ENCODE results near the gene COL18A1. TPM values are rescaled to one million over a fixed set of nuclear protein-coding genes. Genes with fewer than 3 reads are reported as not detected.
"Not testable (repeated sequence)": the region's sequence is repeated elsewhere in the genome, so short reads cannot be mapped to it uniquely, and the experiment has no call there.

COL18A1 gene
- total and polyA plus RNA-seq, 2 donors from 2014 or later = 150 to 316 TPM

- DNase-seq (peak in 3 of 5 donors; percentile 42 to 71 (median 59)), FAIRE-seq (no peak)
- no peak overlapping the region for H3K9ac ChIP-seq (ENCODE audit: low read length in 3 of 3)
- intact Hi-C loops (cut with DNase I) = no loop called here
- H3K36me3 ChIP-seq (ENCODE audit: control insufficient read depth in 2 of 3, insufficient read depth in 3 of 3, low read length in 3 of 3) = peaks cover 0 to 9% (median 6%) of the 10 kb centered on the region in 3 donors
- peaks cover 0 to 20% (median 17%) of the 10 kb centered on the region in 3 donors for H3K4me1 ChIP-seq (ENCODE audit: control insufficient read depth in 2 of 3, insufficient read depth in 2 of 3, low read depth in 1 of 3, low read length in 3 of 3)
- no peaks in the 10 kb centered on the region for H3K9me3 ChIP-seq (ENCODE audit: control insufficient read depth in 2 of 3, insufficient read depth in 1 of 3, low read length in 3 of 3)
- peak overlapping the region in 1 of 2 donors; percentile 22 for H3K27ac ChIP-seq (ENCODE audit: low read depth in 2 of 2, low read length in 2 of 2)
- no peaks in the 10 kb centered on the region for H3K27me3 ChIP-seq (ENCODE audit: control insufficient read depth, insufficient read depth, low read length)
- peak overlapping the region in 1 of 3 donors; percentile 18 for H3K4me3 ChIP-seq (ENCODE audit: low read length in 3 of 3)
- TF ChIP-seq, protein P1, sequence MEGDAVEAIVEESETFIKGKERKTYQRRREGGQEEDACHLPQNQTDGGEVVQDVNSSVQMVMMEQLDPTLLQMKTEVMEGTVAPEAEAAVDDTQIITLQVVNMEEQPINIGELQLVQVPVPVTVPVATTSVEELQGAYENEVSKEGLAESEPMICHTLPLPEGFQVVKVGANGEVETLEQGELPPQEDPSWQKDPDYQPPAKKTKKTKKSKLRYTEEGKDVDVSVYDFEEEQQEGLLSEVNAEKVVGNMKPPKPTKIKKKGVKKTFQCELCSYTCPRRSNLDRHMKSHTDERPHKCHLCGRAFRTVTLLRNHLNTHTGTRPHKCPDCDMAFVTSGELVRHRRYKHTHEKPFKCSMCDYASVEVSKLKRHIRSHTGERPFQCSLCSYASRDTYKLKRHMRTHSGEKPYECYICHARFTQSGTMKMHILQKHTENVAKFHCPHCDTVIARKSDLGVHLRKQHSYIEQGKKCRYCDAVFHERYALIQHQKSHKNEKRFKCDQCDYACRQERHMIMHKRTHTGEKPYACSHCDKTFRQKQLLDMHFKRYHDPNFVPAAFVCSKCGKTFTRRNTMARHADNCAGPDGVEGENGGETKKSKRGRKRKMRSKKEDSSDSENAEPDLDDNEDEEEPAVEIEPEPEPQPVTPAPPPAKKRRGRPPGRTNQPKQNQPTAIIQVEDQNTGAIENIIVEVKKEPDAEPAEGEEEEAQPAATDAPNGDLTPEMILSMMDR (IDR thresholded peaks at IDR 0.05; ENCODE audit: borderline replicate concordance, extremely low read depth, insufficient read depth) = no peak
Observed at GRCh38 chr21:45528981-45529784, 124.2 kb downstream of the COL18A1 start.

DNA sequence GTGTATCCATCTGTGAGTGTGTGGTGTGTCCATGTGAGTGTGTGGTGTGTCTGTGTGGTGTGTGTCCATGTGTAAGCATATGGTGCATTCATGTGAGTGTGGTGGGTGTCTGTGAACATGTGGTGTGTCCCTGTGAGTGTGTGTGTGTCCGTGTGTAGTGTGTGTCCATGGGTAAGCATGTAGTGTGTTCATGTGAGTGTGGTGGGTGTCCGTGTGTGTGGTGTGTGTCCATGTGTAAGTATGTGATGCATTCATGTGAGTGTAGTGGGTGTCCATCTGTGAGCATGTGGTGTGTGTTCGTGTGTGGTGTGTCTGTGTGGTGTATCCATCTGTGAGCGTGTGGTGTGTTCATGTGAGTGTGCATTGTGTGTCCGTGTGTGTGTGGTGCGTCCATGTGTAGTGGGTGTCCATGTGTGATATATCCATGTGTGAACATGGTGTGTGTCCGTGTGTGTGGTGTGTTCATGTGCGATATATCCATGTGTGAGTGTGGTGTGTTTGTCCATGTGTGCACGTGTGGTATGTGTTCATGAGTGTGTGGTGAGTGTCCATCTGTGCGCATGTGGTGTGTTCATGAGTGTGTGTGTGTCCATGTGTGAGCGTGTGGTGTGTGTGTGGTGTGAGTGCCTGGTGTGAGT lies 124.9 kb downstream of the COL18A1 start:
- intact Hi-C loops (cut with DNase I) = no loop called here
- Histone ChIP-seq H3K4me1 (ENCODE audit: control insufficient read depth in 2 of 3, insufficient read depth in 2 of 3, low read depth in 1 of 3, low read length in 3 of 3) (peaks cover 0 to 23% (median 14%) of the 10 kb centered on the region in 3 donors), H3K9me3 (ENCODE audit: control insufficient read depth in 2 of 3, insufficient read depth in 1 of 3, low read length in 3 of 3) (no peaks in the 10 kb centered on the region), H3K9ac (ENCODE audit: low read length in 3 of 3) (no peak overlapping the region), H3K27ac (ENCODE audit: low read depth in 2 of 2, low read length in 2 of 2) (no peak overlapping the region), H3K27me3 (ENCODE audit: control insufficient read depth, insufficient read depth, low read length) (no peaks in the 10 kb centered on the region), H3K36me3 (ENCODE audit: control insufficient read depth in 2 of 3, insufficient read depth in 3 of 3, low read length in 3 of 3) (peaks cover 0 to 9% (median 6%) of the 10 kb centered on the region in 3 donors), H3K4me3 (ENCODE audit: low read length in 3 of 3) (peak overlapping the region in 1 of 3 donors; percentile 26)
- TF ChIP-seq, protein P1 (IDR thresholded peaks at IDR 0.05; ENCODE audit: borderline replicate concordance, extremely low read depth, insufficient read depth) = no peak
- no peak for FAIRE-seq
- DNase-seq = peak in 2 of 5 donors; percentile 20 to 43

- intact Hi-C loops (cut with DNase I) = no loop called here
- Histone ChIP-seq H3K9me3 (ENCODE audit: control insufficient read depth in 2 of 3, insufficient read depth in 1 of 3, low read length in 3 of 3) (no peaks in the 10 kb centered on the region), H3K9ac (ENCODE audit: low read length in 3 of 3) (no peak overlapping the region), H3K36me3 (ENCODE audit: control insufficient read depth in 2 of 3, insufficient read depth in 3 of 3, low read length in 3 of 3) (peaks cover 0 to 9% (median 6%) of the 10 kb centered on the region in 3 donors), H3K27ac (ENCODE audit: low read depth in 2 of 2, low read length in 2 of 2) (no peak overlapping the region), H3K27me3 (ENCODE audit: control insufficient read depth, insufficient read depth, low read length) (no peaks in the 10 kb centered on the region), H3K4me3 (ENCODE audit: low read length in 3 of 3) (no peak overlapping the region), H3K4me1 (ENCODE audit: control insufficient read depth in 2 of 3, insufficient read depth in 2 of 3, low read depth in 1 of 3, low read length in 3 of 3) (peaks cover 0 to 18% (median 8%) of the 10 kb centered on the region in 3 donors)
- no peak for FAIRE-seq
- TF ChIP-seq, protein P1 (IDR thresholded peaks at IDR 0.05; ENCODE audit: borderline replicate concordance, extremely low read depth, insufficient read depth) = no peak
- DNase-seq = peak in 2 of 5 donors; percentile 15 to 68
Observed at GRCh38 chr21:45530423-45531113, 125.6 kb downstream of the COL18A1 start.

- H3K9me3 ChIP-seq (ENCODE audit: control insufficient read depth in 2 of 3, insufficient read depth in 1 of 3, low read length in 3 of 3); DNase-seq; H3K27me3 ChIP-seq (ENCODE audit: control insufficient read depth, insufficient read depth, low read length); intact Hi-C loops (cut with DNase I); H3K4me3 ChIP-seq (ENCODE audit: low read length in 3 of 3); H3K27ac ChIP-seq (ENCODE audit: low read depth in 2 of 2, low read length in 2 of 2); H3K9ac ChIP-seq (ENCODE audit: low read length in 3 of 3); H3K36me3 ChIP-seq (ENCODE audit: control insufficient read depth in 2 of 3, insufficient read depth in 3 of 3, low read length in 3 of 3); FAIRE-seq: not testable (repeated sequence)
- peaks cover 0 to 16% (median 4%) of the 10 kb centered on the region in 3 donors for H3K4me1 ChIP-seq (ENCODE audit: control insufficient read depth in 2 of 3, insufficient read depth in 2 of 3, low read depth in 1 of 3, low read length in 3 of 3)
Observed at GRCh38 chr21:45531114-45531392, 126.1 kb downstream of the COL18A1 start.

Data from kidney (tissue), 14 donors.